Measurements from ENCODE around the gene NFIA.

Gene NFIA

GRCh38 chr1:61085206-61085982 is 3.0 kb downstream of the NFIA start:
- no peak for DNase-seq

GRCh38 chr1:61085983-61086644 is 3.8 kb downstream of the NFIA start:
- no peak for DNase-seq

- no peak for DNase-seq
These were observed 5.2 kb downstream of the NFIA start for GRCh38 chr1:61087571-61087970.

GRCh38 chr1:61088163-61088974 is 6.0 kb downstream of the NFIA start:
- no peak for DNase-seq

- DNase-seq = no peak
These were observed 7.0 kb downstream of the NFIA start for GRCh38 chr1:61089338-61089737.

GRCh38 chr1:61089741-61090140 is 7.4 kb downstream of the NFIA start:
- DNase-seq = no peak

GRCh38 chr1:61090546-61091202 is 8.3 kb downstream of the NFIA start:
- DNase-seq = no peak

- no peak for DNase-seq
These were observed 9.1 kb downstream of the NFIA start for GRCh38 chr1:61091455-61091854.

GRCh38 chr1:61092642-61093041 is 10.3 kb downstream of the NFIA start:
- no peak for DNase-seq

- DNase-seq = no peak
These were observed 11.3 kb downstream of the NFIA start for GRCh38 chr1:61093525-61094137.

GRCh38 chr1:61094677-61095469 is 12.5 kb downstream of the NFIA start:
- DNase-seq = no peak

- DNase-seq = no peak
These were observed 13.1 kb downstream of the NFIA start for GRCh38 chr1:61095470-61095812.

GRCh38 chr1:61097317-61097716 is 15.0 kb downstream of the NFIA start:
- no peak for DNase-seq

GRCh38 chr1:61097722-61098121 is 15.4 kb downstream of the NFIA start:
- DNase-seq = no peak

- DNase-seq = no peak
These were observed 16.0 kb downstream of the NFIA start for GRCh38 chr1:61098333-61098732.

- no peak for DNase-seq
These were observed 16.6 kb downstream of the NFIA start for GRCh38 chr1:61098906-61099437.

- DNase-seq = no peak
These were observed 18.2 kb downstream of the NFIA start for GRCh38 chr1:61100578-61100977.

GRCh38 chr1:61101536-61101935 is 19.2 kb downstream of the NFIA start:
- DNase-seq = no peak

- no peak for DNase-seq
These were observed 19.7 kb downstream of the NFIA start for GRCh38 chr1:61102041-61102440.

GRCh38 chr1:61102621-61103020 is 20.3 kb downstream of the NFIA start:
- no peak for DNase-seq

- DNase-seq = no peak
These were observed 21.9 kb downstream of the NFIA start for GRCh38 chr1:61104220-61104671.

- no peak for DNase-seq
These were observed 25.3 kb downstream of the NFIA start for GRCh38 chr1:61107638-61108037.

Measured in CD4-positive, alpha-beta T cell treated with Interleukin-15 for 1 hour (primary cell).